Inflammatory macrophage treated with lipopolysaccharide for 4 hours (primary cell): ENCODE measurements around the gene KIAA1217.

Experiments used
- DNase-seq: peaks from one replicate; pipeline ENCODE4 v3.0.0-alpha.2; 2020

The KIAA1217 gene

DNA sequence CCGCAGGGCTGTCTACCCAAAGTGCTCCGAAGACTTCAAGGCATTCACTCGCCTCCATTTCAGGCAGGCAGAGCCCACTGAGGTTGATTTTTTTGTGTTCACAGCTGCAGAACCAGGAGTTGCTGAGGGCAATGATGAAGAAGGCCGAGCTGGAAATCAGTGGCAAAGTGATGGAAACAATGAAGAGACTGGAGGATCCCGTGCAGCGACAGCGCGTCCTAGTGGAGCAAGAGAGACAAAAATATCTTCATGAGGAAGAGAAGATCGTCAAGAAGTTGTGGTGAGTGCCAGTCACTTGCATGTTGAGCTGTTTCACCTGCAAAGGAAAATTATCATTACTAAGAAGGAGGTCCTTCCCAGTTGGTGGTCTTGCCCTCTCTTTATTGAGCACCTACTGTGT is 304.2 kb downstream of the KIAA1217 start:
- DNase-seq = no peak

GRCh38 chr10:24515481-24515880 is 306.5 kb downstream of the KIAA1217 start:
- DNase-seq = no peak

GRCh38 chr10:24518411-24518810 is 309.5 kb downstream of the KIAA1217 start:
- no peak for DNase-seq

DNA sequence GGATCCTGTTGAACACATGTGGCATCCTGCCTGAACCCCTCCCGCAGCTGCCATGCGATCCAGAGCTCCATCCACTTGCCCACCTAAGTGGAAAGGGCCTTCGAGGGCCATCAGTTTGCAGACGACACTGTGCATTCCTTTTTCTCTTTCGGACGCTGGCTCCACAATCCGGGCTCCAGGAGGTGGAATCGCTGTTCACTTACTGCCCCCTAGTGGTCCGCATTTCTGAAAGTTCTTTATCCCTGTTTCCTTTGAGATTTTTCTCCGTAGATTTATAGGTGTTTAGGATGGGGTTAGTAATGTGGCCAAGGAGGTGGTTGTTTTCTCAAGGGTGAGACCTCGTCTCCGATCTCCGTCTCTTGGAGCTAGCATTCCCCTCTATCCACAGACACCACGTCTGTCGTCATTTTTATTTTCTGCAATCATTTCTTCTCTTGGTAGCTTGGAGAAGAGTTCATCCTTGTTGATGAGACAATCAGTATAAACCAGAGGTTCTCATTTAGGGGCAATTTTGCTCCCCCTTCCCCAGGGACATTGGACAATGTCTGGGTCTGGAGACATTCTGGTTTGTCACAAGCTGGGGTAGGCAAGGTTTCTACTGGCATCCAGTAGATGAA is 310.2 kb downstream of the KIAA1217 start:
- peak; percentile 22 for DNase-seq

DNA sequence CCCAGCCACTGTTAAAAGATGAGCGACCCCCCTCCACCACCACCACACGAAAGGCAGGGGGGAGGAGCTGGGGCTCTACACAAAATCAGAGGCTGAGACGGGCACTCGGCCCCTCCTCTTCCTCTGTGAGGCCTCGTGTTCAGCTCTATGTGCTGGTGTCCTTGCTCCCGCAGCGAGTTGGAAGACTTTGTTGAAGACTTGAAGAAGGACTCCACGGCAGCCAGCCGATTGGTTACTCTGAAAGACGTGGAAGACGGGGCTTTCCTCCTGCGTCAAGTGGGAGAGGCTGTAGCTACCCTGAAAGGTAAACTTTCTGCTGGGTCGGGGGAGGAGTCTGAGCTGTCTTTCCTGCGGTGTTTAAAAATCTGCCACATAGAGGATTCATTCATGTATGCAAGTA is 311.0 kb downstream of the KIAA1217 start:
- DNase-seq = no peak

- DNase-seq = no peak
These were observed 315.4 kb downstream of the KIAA1217 start for GRCh38 chr10:24524314-24524713.

GRCh38 chr10:24526085-24526649 is 317.2 kb downstream of the KIAA1217 start:
- DNase-seq = no peak

- no peak for DNase-seq
These were observed 320.0 kb downstream of the KIAA1217 start for GRCh38 chr10:24528946-24529345.

DNA sequence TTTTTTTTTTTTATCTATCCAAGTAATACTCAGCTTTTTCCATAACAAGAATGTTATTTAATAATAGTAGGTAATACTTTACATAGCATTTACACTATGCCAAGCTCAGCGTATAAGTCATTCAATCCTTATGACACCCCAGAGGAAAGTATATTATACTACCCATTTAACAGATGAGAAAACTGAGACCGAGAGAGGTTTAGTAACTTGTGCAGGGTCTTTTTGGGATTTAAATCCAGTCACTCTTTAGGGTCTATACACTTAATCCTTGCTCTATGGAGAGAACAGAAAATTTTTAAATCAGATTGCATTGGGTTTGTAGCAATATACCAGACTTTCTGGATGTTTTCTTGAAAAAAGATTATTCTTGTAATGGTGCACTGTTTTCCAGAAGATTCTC is 322.5 kb downstream of the KIAA1217 start:
- DNase-seq = no peak

DNA sequence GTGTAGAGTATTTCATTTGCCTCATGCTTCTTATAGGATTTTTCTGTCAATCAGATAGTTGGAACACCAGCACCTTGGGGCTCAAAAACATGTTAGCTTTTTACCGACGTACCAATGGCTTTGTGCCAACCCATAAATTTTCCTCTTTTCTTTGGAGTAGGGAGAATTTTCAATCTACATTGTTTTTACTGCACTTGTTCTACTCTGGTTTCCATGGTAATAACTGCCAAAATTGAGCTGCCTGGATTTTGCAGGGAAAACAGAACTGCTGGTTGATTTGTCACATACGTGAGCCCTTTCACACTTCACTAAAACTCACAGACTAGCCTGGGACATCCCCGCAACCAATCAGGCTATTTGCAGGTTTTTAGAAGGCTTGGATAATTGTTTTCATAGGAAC is 325.0 kb downstream of the KIAA1217 start:
- DNase-seq = no peak

GRCh38 chr10:24536636-24537035 is 327.7 kb downstream of the KIAA1217 start:
- DNase-seq = no peak

GRCh38 chr10:24541239-24541753 is 332.4 kb downstream of the KIAA1217 start:
- no peak for DNase-seq

DNA sequence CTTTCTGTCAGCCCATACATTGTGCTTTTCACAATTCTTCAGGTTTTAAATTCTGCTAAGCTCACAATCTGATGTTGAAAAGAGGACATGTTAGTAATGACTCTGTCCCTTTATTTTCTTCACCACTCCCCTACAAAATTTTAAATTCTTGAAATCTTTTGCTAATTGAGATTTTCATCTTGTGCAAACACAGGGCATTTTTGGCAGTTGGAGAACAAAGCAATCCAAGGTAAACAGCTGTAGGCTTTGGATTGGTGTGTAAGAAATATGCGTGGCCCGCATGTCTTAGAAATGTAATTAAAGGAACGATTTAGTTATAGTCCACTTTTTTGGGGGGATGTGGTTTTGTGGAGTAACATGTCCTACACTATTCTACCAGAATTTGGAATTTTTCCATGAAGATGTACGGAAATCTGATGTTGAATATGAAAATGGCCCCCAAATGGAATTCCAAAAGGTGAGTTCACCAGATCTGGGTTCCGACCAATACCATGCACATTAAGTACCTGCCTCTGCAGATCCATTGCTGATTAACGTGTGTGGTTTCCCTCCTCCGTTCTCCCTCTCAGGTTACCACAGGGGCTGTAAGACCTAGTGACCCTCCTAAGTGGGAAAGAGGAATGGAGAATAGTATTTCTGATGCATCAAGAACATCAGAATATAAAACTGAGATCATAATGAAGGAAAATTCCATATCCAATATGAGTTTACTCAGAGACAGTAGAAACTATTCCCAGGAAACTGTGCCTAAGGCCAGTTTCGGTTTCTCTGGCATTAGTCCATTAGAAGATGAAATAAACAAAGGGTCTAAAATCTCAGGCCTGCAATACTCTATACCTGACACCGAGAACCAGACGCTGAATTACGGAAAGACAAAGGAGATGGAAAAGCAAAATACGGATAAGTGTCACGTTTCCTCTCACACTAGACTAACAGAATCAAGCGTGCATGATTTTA is 333.7 kb downstream of the KIAA1217 start:
- no peak for DNase-seq

DNA sequence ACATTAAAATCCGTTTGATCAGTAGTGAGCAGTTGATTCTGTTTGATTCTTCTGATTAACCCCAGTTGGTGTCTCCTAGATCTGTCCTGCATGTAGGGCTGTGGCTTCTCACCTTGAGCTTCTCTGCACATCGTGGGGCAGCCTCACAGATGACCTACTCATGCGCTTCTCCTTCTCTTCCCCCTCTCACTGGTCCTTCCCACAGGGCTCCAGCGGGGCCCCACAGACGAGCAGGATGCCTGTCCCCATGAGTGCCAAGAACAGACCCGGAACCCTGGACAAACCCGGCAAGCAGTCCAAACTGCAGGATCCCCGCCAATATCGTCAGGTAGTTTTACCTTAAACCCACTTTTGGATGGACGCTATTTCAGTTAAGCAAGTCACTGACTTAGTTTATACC is 335.8 kb downstream of the KIAA1217 start:
- no peak for DNase-seq

GRCh38 chr10:24545585-24545984 is 336.6 kb downstream of the KIAA1217 start:
- DNase-seq = no peak

DNA sequence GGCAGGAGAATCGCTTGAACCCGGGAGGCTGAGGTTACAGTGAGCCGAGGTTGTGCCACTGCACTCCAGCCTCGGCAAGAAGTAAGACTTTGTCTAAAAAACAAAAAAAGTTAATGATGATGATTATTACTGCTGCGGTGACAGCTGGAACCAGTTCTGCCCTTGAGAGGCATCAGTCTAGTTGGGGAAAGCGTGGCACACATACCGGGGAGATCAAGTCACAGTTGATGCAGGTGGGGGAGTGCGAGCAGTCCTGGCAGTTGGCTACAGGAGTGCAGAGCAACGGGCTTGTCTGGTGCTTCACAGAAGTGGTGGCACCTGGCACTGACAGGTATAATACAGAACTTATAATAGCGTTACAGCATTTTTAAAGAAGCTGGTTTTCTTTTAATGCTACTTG is 341.7 kb downstream of the KIAA1217 start:
- DNase-seq = no peak

DNA sequence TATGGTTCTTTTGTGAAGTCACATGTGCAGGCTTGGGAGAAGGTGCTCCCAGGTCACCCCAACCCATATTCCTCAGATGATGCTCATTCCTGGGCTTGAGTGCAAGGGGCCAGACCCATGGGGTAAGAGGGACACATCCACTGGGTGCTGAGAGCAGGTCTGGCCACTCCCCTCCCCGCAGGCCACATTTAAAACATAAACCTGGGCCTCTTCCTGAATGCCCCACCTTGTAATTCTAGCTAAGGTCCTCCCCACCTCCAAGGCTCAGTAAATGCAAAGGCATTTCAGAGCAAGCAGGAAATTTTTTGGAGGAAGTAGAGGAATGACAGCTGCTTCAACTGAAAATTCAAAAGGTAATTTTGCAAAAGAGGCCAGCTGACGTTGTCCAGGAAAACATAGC is 342.2 kb downstream of the KIAA1217 start:
- no peak for DNase-seq

DNA sequence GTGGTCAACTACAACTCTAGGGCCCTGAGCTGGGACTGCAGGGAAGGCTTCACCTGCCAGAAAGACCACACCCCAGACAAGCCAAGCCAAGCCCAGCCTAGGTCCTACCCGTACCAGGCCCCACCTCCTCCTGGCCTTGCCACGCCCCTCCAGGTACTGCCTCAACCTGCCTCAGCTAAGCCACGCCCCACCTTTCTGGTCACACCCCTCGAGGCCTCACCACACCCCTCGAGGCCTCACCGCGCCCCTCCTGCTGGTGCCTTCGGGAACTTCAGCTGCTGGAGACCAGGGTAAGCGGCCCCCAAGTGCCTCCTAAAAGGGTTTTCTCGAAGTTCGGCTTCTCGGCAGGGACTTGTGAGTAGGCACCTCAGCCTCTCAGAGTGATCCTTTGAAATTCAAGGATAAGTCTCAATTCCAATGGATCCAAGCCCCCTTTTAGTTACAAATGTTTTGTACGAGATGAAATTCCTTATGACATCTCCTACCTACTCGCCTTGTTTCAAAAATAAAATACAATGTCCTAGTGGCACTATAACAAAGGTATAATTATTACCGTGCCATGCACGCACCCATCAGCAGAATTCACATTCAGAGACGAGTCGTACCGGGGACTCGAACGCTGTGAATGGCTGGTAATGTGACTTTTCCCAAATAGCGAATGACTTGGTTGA is 343.5 kb downstream of the KIAA1217 start:
- DNase-seq = no peak

GRCh38 chr10:24553051-24553612 is 344.2 kb downstream of the KIAA1217 start:
- DNase-seq = no peak

GRCh38 chr10:24554036-24554435 is 345.1 kb downstream of the KIAA1217 start:
- no peak for DNase-seq

- DNase-seq = no peak
These were observed 347.3 kb downstream of the KIAA1217 start for GRCh38 chr10:24556126-24556749.
